Suppressor macrophage treated with lipopolysaccharide for 4 hours (primary cell): ENCODE results near the gene DCAF15.

Experiments used
- DNase-seq: peaks from one replicate; pipeline ENCODE4 v3.0.0-alpha.2; 2020

Gene DCAF15

GRCh38 chr19:13995878-13996765 is 43.8 kb downstream of the DCAF15 start:
- DNase-seq, result no peak

- DNase-seq, result no peak
These were observed 44.8 kb downstream of the DCAF15 start for GRCh38 chr19:13996928-13997630.

GRCh38 chr19:13997631-13997962 is 45.3 kb downstream of the DCAF15 start:
- no peak for DNase-seq

GRCh38 chr19:13998426-13998825 is 46.1 kb downstream of the DCAF15 start:
- DNase-seq, result no peak

GRCh38 chr19:13999085-13999484 is 46.8 kb downstream of the DCAF15 start:
- no peak for DNase-seq

- DNase-seq, result no peak
These were observed 48.5 kb downstream of the DCAF15 start for GRCh38 chr19:14000691-14001375.

GRCh38 chr19:14002571-14003250 is 50.4 kb downstream of the DCAF15 start:
- DNase-seq, result no peak

GRCh38 chr19:14003251-14004055 is 51.1 kb downstream of the DCAF15 start:
- DNase-seq, result peak; percentile 39

- DNase-seq, result peak; percentile 86
These were observed 52.5 kb downstream of the DCAF15 start for GRCh38 chr19:14004619-14005348.

- DNase-seq, result peak; percentile 90
These were observed 53.2 kb downstream of the DCAF15 start for GRCh38 chr19:14005349-14006084.

- peak; percentile 99 for DNase-seq
These were observed 53.9 kb downstream of the DCAF15 start, which contains the start of gene RFX1 for GRCh38 chr19:14006085-14006765. Gene RFX1, minus strand, starts transcription at chr19:14006320. Its CDS starts 12,477 bp downstream, at chr19:13993843.

- no peak for DNase-seq
These were observed 54.7 kb downstream of the DCAF15 start for GRCh38 chr19:14006766-14007562.
